NCI-H187 (cell line): ENCODE results near the gene ABCC10.
"Not testable (repeated sequence)": the region's sequence is repeated elsewhere in the genome, so short reads cannot be mapped to it uniquely, and the experiment has no call there.

Experiments
- DNase-seq, 2 experiments: peaks; one replicate each; lab custom pipeline; 2025; lab: John Stamatoyannopoulos, UW

ABCC10 gene

DNA sequence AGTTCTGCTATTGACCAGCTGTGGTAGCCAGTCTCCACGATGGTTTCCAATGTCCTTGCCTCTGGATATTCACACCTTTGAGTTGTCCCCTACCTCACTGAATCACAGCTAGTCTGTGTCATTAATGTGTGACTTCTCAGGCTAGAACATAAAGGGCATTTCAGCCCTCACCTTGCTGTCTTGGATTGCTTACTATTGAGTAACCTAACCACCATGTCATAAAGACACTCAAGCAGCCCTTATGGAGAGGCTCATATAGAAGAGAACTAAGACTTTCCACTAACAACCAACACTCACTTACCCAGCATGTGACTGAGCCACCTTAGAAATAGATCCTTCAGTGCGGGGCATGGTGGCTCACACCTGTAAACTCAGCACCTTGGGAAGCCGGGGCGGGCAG lies 19.1 kb upstream of the ABCC10 start:
- no peak for DNase-seq

- DNase-seq: not testable (repeated sequence)
Measured at GRCh38 chr6:43410776-43411175, 16.6 kb upstream of the ABCC10 start.

DNA sequence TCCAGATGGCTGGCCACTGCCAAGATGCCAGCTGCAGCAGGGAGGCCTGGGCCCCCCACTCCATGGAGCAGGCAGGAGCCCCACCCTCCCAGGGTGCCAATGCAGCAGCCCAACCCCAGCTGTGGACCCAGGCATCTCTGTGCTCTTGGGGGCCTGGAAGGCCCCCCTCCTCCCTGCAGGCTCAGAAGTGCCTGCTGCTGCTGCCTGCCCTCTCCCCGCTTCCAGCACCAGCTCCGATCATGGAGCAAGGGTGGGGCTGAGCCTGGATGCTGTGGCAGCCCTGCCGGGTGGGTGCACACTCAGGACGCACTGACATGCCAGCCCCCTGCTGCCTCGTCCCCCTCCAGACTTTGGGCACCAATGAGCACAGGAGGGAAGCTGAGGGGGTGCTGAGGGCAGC lies 14.8 kb upstream of the ABCC10 start:
- no peak for DNase-seq

- DNase-seq: no peak
Measured at GRCh38 chr6:43413002-43413401, 14.3 kb upstream of the ABCC10 start.

- DNase-seq: not testable (repeated sequence)
Measured at GRCh38 chr6:43415275-43415674, 12.1 kb upstream of the ABCC10 start.

GRCh38 chr6:43416935-43417334 lies 10.4 kb upstream of the ABCC10 start:
- no peak for DNase-seq

DNA sequence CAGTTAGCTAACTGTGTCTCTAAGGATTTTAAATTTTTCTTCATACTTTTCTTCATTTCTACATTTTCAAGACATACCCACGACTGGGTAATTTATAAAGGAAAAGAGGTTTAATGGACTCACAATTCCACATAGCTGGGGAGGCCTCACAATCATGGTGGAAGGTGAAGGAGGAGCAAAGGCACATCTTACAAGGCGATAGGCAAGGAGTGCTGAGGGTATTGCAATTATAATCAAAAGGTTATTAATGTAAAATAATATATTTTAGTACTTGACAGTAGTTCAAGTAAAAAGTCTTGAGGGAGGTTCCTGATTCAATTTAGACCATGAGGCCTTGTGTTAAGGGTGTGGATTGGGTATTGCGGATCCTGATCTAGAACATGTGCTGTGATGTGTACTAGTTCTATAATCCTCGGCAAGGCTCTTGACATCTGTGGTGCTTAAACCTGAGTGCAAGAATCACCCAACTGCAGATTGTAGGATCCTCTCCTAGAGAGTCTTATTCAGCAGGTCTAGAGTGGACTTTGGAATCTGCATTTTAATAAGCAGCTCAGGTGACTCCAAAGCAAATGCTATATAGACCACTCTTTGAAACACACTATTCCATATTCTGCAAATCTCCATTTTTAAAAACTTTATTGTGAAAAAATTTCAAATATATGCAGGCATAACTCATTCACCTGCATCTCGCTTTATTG lies 7.2 kb upstream of the ABCC10 start:
- DNase-seq: no peak

DNA sequence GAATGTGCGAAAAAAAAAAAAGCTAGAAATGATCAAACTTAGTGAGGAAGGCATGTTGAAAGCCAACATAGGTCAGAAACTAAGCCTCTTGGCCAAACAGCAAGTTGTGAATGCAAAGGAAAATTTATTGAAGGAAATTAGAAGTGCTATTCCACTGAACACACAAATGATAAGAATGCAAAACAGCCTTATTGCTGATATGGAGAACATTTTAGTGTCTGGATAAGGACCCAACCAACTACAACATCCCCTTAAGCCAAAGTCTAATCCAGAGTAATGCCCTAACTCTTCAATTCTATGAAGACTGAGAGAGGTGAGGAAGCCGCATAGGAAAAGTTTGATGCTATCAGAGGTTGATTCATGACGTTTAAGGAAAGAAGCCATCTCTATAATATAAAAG lies 5.5 kb upstream of the ABCC10 start:
- DNase-seq: no peak

DNA sequence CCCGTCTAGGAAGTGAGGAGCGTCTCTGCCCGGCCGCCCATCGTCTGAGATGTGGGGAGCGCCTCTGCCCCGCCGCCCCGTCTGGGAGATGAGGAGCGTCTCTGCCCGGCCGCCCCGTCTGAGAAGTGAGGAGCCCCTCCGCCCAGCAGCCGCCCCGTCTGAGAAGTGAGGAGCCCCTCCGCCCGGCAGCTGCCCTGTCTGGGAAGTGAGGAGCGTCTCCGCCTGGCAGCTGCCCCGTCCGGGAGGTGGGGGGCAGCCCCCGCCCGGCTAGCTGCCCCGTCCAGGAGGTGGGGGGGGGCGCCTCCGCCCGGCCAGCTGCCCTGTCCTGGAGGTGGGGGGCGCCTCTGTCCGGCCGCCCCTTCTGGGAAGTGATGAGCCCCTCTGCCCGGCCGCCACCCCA lies 2.3 kb upstream of the ABCC10 start:
- DNase-seq: not testable (repeated sequence)

DNA sequence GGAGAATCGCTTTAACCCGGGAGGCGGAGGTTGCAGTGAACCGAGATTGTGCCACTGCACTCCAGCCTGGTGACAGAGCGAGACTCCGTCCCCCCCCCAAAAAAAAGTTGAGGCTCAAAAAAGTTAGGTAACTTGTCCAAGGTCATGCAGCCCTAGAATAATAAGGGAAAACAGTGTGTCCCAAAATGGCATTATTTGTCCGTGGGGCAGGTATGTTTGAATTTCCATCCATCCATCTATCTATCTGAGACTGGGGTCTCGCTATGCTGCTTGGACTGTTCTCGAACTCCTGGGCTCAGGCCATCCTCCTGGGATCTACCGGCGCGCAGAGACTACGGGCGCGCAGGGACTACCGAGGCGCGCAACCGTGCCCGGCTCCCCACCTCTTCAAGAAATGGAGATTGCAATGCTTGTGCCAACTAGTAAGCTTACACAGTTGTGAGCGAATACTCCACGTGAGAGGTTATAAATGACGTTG lies 374 bp upstream of the ABCC10 start:
- DNase-seq: no peak

GRCh38 chr6:43428112-43428570 lies 800 bp downstream of the ABCC10 start:
- no peak for DNase-seq

- no peak for DNase-seq
Measured at GRCh38 chr6:43428874-43429273, 1.5 kb downstream of the ABCC10 start.

GRCh38 chr6:43432009-43432945 lies 4.9 kb downstream of the ABCC10 start:
- DNase-seq: no peak

DNA sequence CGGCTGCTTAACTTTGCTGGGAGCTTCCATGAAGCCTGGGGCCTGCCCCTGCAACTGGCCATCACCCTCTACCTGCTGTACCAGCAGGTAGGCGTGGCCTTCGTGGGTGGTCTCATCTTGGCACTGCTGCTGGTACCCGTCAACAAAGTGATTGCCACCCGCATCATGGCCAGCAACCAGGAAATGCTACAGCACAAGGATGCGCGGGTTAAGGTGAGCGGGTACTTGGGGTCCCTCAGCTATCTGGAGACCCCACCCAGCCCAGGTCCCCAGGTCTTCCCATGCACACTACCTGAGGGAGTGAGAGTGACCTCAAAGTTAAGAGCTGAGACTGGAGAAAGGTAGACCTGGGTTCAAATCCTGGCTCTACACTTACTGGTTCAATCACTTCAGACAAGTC lies 5.8 kb downstream of the ABCC10 start:
- no peak for DNase-seq

DNA sequence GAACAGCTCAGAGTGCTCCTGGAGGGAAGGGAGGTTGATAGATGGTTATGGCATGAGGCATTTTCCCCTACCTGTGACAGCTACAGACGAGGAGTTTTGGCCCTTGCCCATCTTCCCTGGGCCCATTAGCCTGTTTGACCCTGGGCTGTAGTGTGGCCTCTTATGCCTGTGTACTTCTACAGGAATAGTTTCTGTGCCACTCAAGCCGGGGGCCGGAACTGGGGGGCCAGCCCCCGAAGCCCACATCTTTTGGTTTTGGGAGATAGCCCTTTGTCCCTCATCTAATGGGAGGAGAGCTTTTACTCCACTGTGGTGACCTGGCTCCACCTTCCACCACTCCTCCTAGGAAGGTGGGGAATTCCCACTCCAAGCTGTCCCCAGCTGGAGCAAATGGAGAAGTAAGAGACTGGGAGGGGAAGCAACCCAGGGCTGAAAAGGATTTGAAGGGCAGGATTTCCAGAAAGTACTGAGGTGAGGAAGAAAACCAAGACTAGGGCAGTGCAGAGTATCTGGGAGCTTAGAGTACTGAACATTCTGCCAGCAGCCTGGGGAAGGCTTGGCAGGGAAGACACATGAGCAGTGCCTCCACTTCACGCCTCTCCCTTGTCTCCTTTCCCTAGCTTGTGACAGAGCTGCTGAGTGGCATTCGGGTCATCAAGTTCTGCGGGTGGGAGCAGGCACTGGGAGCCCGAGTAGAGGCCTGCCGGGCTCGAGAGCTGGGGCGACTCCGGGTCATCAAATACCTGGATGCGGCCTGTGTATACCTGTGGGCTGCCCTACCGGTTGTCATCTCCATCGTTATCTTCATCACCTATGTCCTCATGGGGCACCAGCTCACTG lies 6.9 kb downstream of the ABCC10 start:
- no peak for DNase-seq

DNA sequence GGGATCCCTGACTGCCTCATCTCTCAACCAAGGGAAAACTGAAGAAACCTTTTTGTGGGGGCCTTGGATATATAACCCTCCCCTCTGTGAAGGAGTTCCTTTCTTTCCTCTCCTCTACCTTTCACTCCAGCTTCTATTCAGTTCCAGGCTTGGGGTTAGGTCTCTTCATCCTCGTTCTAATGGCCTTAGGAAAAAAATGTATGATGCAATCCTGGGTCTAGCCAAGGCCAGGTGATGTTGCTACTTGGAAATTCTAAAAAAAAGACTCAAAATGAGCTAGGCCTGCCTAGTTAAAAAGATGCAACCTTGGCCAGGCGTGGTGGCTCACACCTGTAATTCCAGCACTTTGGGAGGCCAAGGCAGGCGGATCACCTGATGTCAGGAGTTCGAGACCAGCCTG lies 7.6 kb downstream of the ABCC10 start:
- DNase-seq: no peak

GRCh38 chr6:43435682-43436437 lies 8.5 kb downstream of the ABCC10 start:
- DNase-seq: no peak

GRCh38 chr6:43436577-43437282 lies 9.4 kb downstream of the ABCC10 start:
- DNase-seq: no peak

DNA sequence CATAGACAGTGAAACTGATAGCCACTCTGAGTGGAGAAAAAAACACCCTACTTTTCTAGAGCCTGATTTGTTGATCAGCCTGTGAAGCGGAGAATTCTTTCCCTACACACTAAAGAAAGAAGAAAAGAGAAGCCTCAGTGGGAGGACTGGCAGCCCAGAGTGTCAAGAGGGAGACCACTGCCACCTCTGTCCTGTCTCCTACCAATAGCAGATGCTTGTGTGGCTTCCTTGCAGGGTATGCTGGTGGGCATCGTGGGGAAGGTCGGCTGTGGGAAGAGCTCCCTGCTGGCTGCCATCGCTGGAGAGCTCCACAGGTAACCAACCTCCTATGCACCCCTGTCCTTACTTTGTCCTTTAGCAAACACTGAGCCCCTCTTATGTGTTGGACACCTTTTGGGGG lies 10.4 kb downstream of the ABCC10 start:
- DNase-seq: no peak

GRCh38 chr6:43442935-43443334 lies 15.6 kb downstream of the ABCC10 start:
- DNase-seq: no peak

DNA sequence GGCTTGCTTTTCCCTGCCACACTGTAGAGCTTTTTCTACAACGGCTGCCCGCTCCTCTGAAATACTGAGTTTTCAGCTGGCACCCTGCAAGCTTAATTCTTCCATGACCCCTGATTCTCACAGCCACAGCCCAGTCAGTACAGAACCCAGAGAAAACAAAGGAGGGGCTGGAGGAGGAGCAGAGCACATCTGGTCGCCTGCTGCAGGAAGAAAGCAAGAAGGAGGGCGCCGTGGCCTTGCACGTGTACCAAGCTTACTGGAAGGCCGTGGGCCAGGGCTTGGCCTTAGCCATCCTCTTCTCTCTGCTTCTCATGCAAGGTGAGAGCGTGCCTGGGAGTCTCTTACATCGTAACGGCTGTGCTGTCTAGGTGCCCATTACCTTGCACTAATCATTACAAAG lies 16.7 kb downstream of the ABCC10 start:
- no peak for DNase-seq
